C4-2B (cell line): Measurements from ENCODE around the gene BSND.

Experiments used
- ZFX ChIP-seq: fragments of 450-650 bp; IDR thresholded peaks from 2 replicates; pipeline ENCODE4 v1.6.1; 2017
- TF ChIP-seq, protein P1 (sequence below): fragments of 450-650 bp; conservative IDR thresholded peaks from 2 replicates; pipeline ENCODE4 v1.5.1; 2017; ENCODE audit warnings: mild to moderate bottlenecking

- TF ChIP-seq, protein P1, sequence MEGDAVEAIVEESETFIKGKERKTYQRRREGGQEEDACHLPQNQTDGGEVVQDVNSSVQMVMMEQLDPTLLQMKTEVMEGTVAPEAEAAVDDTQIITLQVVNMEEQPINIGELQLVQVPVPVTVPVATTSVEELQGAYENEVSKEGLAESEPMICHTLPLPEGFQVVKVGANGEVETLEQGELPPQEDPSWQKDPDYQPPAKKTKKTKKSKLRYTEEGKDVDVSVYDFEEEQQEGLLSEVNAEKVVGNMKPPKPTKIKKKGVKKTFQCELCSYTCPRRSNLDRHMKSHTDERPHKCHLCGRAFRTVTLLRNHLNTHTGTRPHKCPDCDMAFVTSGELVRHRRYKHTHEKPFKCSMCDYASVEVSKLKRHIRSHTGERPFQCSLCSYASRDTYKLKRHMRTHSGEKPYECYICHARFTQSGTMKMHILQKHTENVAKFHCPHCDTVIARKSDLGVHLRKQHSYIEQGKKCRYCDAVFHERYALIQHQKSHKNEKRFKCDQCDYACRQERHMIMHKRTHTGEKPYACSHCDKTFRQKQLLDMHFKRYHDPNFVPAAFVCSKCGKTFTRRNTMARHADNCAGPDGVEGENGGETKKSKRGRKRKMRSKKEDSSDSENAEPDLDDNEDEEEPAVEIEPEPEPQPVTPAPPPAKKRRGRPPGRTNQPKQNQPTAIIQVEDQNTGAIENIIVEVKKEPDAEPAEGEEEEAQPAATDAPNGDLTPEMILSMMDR: no peak
- no peak for TF ChIP-seq ZFX
Observed at GRCh38 chr1:55054396-55054795, 55.7 kb downstream of the BSND start.
